Left renal pelvis (tissue), 4 donors: ENCODE data around the gene CLCN2. TPM values are rescaled to one million over a fixed set of nuclear protein-coding genes. Genes with fewer than 3 reads are reported as not detected.

Experiments used
- DNase-seq, 4 donors: peaks; one replicate each; pipeline ENCODE4 v3.0.0-alpha.2; 2013; ENCODE audit warnings: low read depth in 4 of 4, low spot score in 3 of 4
- polyA plus RNA-seq, 4 donors: library from polyadenylated mRNA; unstranded; fragments of 120-200 nt; gene quantifications; one replicate each; pipeline ENCODE4 v1.2.1, GENCODE V29; 2013; ENCODE audit not compliant: insufficient read length in 4 of 4

CLCN2 gene
- polyA plus RNA-seq, 4 donors = 7.9 to 15.4 (median 9.6) TPM

GRCh38 chr3:184332370-184333090 is 28.9 kb downstream of the CLCN2 start:
- DNase-seq = no peak

GRCh38 chr3:184328516-184328915 is 32.9 kb downstream of the CLCN2 start:
- DNase-seq = no peak

- DNase-seq = no peak
These were observed 34.2 kb downstream of the CLCN2 start for GRCh38 chr3:184327171-184327570.

- no peak for DNase-seq
These were observed 35.6 kb downstream of the CLCN2 start for GRCh38 chr3:184325715-184326369.

- DNase-seq = no peak
These were observed 36.1 kb downstream of the CLCN2 start for GRCh38 chr3:184325269-184325668.

GRCh38 chr3:184323696-184324095 is 37.7 kb downstream of the CLCN2 start:
- no peak for DNase-seq

GRCh38 chr3:184322731-184323487 is 38.5 kb downstream of the CLCN2 start:
- DNase-seq = no peak

GRCh38 chr3:184321666-184322065 is 39.7 kb downstream of the CLCN2 start:
- no peak for DNase-seq

GRCh38 chr3:184320104-184320445 is 41.3 kb downstream of the CLCN2 start:
- DNase-seq = no peak

- DNase-seq = no peak
These were observed 44.2 kb downstream of the CLCN2 start for GRCh38 chr3:184317201-184317600.

- no peak for DNase-seq
These were observed 44.6 kb downstream of the CLCN2 start for GRCh38 chr3:184316792-184317191.

- no peak for DNase-seq
These were observed 45.3 kb downstream of the CLCN2 start for GRCh38 chr3:184315871-184316661.

- no peak for DNase-seq
These were observed 45.9 kb downstream of the CLCN2 start for GRCh38 chr3:184315543-184315867.

GRCh38 chr3:184314700-184315542 is 46.5 kb downstream of the CLCN2 start:
- peak in 1 of 4 donors; percentile 32 for DNase-seq

- DNase-seq = peak; percentile 76 to 84 (median 82)
These were observed 47.1 kb downstream of the CLCN2 start, which contains the start of gene EIF4G1 for GRCh38 chr3:184314363-184314699. Gene EIF4G1 (plus strand): TSS chr3:184314606. CDS start chr3:184315797, 1,191 bp downstream.

- no peak for DNase-seq
These were observed 49.8 kb downstream of the CLCN2 start for GRCh38 chr3:184311633-184312032.

- no peak for DNase-seq
These were observed 52.7 kb downstream of the CLCN2 start for GRCh38 chr3:184308744-184309143.

- DNase-seq = no peak
These were observed 53.5 kb downstream of the CLCN2 start for GRCh38 chr3:184307915-184308314.

- no peak for DNase-seq
These were observed 54.9 kb downstream of the CLCN2 start for GRCh38 chr3:184306341-184306972.

- DNase-seq = no peak
These were observed 55.8 kb downstream of the CLCN2 start for GRCh38 chr3:184305577-184305976.
